Coronary artery (tissue), 2 donors: ENCODE results near the gene CAPN11.

Source experiments
- DNase-seq: peaks from one replicate; pipeline ENCODE4 v3.0.0-alpha.2; 2017; ENCODE audit warnings: low spot score
- H3K27ac ChIP-seq, 2 donors: fragments of 200-600 bp; sonication (generic); one replicate each; pipeline ENCODE4 v1.5.1; 2016 to 2019
- H3K4me3 ChIP-seq: fragments of 200-600 bp; sonication (generic); 2 replicates; pipeline ENCODE4 v1.5.1; 2016; ENCODE audit warnings: mild to moderate bottlenecking, moderate library complexity
- TF ChIP-seq, protein P1 (sequence below): fragments of 200-600 bp; sonication (generic); IDR thresholded peaks from one replicate; pipeline ENCODE4 v1.5.1; 2019; ENCODE audit warnings: antibody characterized with exemption

CAPN11 gene

GRCh38 chr6:44201200-44201599 is 42.6 kb downstream of the CAPN11 start:
- Histone ChIP-seq H3K27ac (no peak overlapping the region), H3K4me3 (no peak overlapping the region)
- no peak for DNase-seq
- TF ChIP-seq, protein P1, sequence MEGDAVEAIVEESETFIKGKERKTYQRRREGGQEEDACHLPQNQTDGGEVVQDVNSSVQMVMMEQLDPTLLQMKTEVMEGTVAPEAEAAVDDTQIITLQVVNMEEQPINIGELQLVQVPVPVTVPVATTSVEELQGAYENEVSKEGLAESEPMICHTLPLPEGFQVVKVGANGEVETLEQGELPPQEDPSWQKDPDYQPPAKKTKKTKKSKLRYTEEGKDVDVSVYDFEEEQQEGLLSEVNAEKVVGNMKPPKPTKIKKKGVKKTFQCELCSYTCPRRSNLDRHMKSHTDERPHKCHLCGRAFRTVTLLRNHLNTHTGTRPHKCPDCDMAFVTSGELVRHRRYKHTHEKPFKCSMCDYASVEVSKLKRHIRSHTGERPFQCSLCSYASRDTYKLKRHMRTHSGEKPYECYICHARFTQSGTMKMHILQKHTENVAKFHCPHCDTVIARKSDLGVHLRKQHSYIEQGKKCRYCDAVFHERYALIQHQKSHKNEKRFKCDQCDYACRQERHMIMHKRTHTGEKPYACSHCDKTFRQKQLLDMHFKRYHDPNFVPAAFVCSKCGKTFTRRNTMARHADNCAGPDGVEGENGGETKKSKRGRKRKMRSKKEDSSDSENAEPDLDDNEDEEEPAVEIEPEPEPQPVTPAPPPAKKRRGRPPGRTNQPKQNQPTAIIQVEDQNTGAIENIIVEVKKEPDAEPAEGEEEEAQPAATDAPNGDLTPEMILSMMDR: no peak

- TF ChIP-seq, protein P1: no peak
- H3K4me3 ChIP-seq: no peak overlapping the region
- no peak for DNase-seq
- peak overlapping the region in 1 of 2 donors; percentile 13 for H3K27ac ChIP-seq
Observed at GRCh38 chr6:44201638-44202303, 43.2 kb downstream of the CAPN11 start.

- Histone ChIP-seq H3K4me3 (no peak overlapping the region), H3K27ac (peak overlapping the region in 1 of 2 donors; percentile 35)
- TF ChIP-seq, protein P1: no peak
- DNase-seq: no peak
Observed at GRCh38 chr6:44202332-44202971, 43.8 kb downstream of the CAPN11 start.

GRCh38 chr6:44202972-44203750 is 44.5 kb downstream of the CAPN11 start:
- TF ChIP-seq, protein P1: no peak
- Histone ChIP-seq H3K27ac (peak overlapping the region in 1 of 2 donors; percentile 35), H3K4me3 (no peak overlapping the region)
- no peak for DNase-seq

GRCh38 chr6:44203955-44204354 is 45.3 kb downstream of the CAPN11 start:
- Histone ChIP-seq H3K27ac (no peak overlapping the region), H3K4me3 (no peak overlapping the region)
- TF ChIP-seq, protein P1: no peak
- DNase-seq: no peak

DNA sequence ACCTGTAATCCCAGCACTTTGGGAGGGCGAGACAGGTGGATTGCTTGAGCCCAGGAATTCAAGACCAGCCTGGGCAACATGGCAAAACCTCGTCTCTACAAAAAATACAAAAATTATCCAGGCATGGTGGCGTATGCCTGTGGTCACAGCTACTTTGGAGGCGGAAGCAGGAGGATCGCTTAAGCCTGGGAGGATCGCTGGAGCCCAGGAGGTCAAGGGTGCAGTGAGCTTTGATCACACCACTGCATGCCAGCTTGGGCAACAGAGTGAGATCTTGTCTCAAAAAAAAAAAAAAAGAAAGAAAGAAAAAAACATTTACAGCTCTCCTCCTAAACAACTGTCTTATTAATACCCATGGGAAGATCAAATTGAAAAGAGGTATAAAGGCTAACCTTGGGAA is 49.3 kb downstream of the CAPN11 start:
- Histone ChIP-seq H3K27ac (no peak overlapping the region), H3K4me3 (no peak overlapping the region)
- TF ChIP-seq, protein P1: no peak
- DNase-seq: no peak
